B cell (primary cell): ENCODE measurements around the gene RPRD1A. TPM values are rescaled to one million over a fixed set of nuclear protein-coding genes. Genes with fewer than 3 reads are reported as not detected.

Source experiments
- ATAC-seq: fragments of 200-7000 bp; cut with Tn5 transposase; one replicate; pipeline ENCODE4 v1.10.0; 2021; ENCODE audit warnings: low read depth, mild to moderate bottlenecking, moderate number of reproducible peaks, moderate library complexity
- CTCF ChIA-PET: fragments of 350-600 bp; sonication (Branson Sonifier 250); formaldehyde crosslinking; loops from one replicate; lab custom pipeline; 2021; ENCODE audit warnings: antibody characterized with exemption, inconsistent platforms; lab: Charles Lee
- POLR2A ChIA-PET: fragments of 350-600 bp; sonication (Branson Sonifier 250); formaldehyde crosslinking; loops from one replicate; lab custom pipeline; 2021; ENCODE audit warnings: antibody characterized with exemption; lab: Charles Lee
- DNase-seq: peaks from one replicate; pipeline ENCODE4 v3.0.0; 2013
- H2AFZ ChIP-seq: 2 replicates; pipeline ENCODE4 v1.6.1; 2012; ENCODE audit warnings: mild to moderate bottlenecking, low read depth, low read length; ENCODE audit not compliant: insufficient read depth, poor library complexity, severe bottlenecking
- H3K27ac ChIP-seq, 2 donors: 1 replicate in 1 of 2; 2 replicates in 1 of 2; pipeline ENCODE4 v1.5.1; 2012 to 2013; ENCODE audit warnings: low read length in 2 of 2, mild to moderate bottlenecking in 2 of 2, moderate library complexity in 1 of 2
- H3K27me3 ChIP-seq, 4 experiments: fragments of 200-600 bp in 1 of 4; sonication (generic) in 1 of 4; replicated peaks in 1 of 4; 1 replicate in 2 of 4; 2 replicates in 2 of 4; pipeline versions ENCODE4 v1.6.1 to v1.7.0; 2013 to 2016; ENCODE audit warnings: low read length in 3 of 4, mild to moderate bottlenecking in 2 of 4, mixed read lengths in 1 of 4, moderate library complexity in 1 of 4; ENCODE audit not compliant: insufficient read depth in 4 of 4, control insufficient read depth in 3 of 4; ENCODE audit errors: control extremely low read depth in 1 of 4
- H3K36me3 ChIP-seq, 2 experiments: replicated peaks in 1 of 2; 1 replicate in 1 of 2; 2 replicates in 1 of 2; pipeline versions ENCODE4 v1.6.1 to v1.7.1; 2013; ENCODE audit warnings: low read length in 1 of 2; ENCODE audit not compliant: insufficient read depth in 2 of 2, control insufficient read depth in 1 of 2; ENCODE audit errors: control extremely low read depth in 1 of 2, extremely low read depth in 1 of 2
- H3K4me1 ChIP-seq, 2 donors: fragments of 200-600 bp in 1 of 2; sonication (generic) in 1 of 2; 1 replicate in 1 of 2; 2 replicates in 1 of 2; pipeline versions ENCODE4 v1.5.1 to v1.6.1; 2013 to 2017; ENCODE audit warnings: low read length in 2 of 2; ENCODE audit not compliant: control insufficient read depth in 2 of 2, insufficient read depth in 2 of 2
- H3K4me2 ChIP-seq: replicated peaks from 2 replicates; pipeline ENCODE3; 2012; ENCODE audit warnings: mild to moderate bottlenecking, low read depth, low read length; ENCODE audit not compliant: poor library complexity, severe bottlenecking
- H3K4me3 ChIP-seq, 5 experiments: fragments of 200-600 bp in 1 of 5; sonication (generic) in 1 of 5; 1 replicate in 3 of 5; 2 replicates in 2 of 5; pipeline versions ENCODE4 v1.5.1 to v1.7.0; 2011 to 2016; ENCODE audit warnings: low read length in 4 of 5, mild to moderate bottlenecking in 4 of 5, low read depth in 2 of 5, control low read depth in 1 of 5, moderate library complexity in 1 of 5; ENCODE audit not compliant: insufficient read depth in 1 of 5; ENCODE audit errors: control extremely low read depth in 1 of 5, extremely low read depth in 1 of 5
- H3K79me2 ChIP-seq: fragments of 200-600 bp; sonication (generic); one replicate; pipeline ENCODE4 v1.6.0; 2016; ENCODE audit warnings: low read length; ENCODE audit not compliant: control insufficient read depth, insufficient read depth
- H3K9ac ChIP-seq: fragments of 200-600 bp; sonication (generic); 2 replicates; pipeline ENCODE4 v1.6.1; 2017; ENCODE audit warnings: mild to moderate bottlenecking, low read length, moderate library complexity
- H3K9me3 ChIP-seq, 3 donors: one replicate each; pipeline versions ENCODE4 v1.6.1 to v1.7.1; 2013; ENCODE audit warnings: low read length in 2 of 3; ENCODE audit not compliant: control insufficient read depth in 2 of 3, insufficient read depth in 1 of 3; ENCODE audit errors: control extremely low read depth in 1 of 3
- H4K20me1 ChIP-seq: 2 replicates; pipeline ENCODE4 v1.6.0; 2012; ENCODE audit warnings: mild to moderate bottlenecking, low read length; ENCODE audit not compliant: insufficient read depth, control insufficient read depth, poor library complexity, severe bottlenecking
- H3K27ac Mint-ChIP-seq: one replicate; pipeline ENCODE4 v1.8.0; 2021; ENCODE audit warnings: mixed read lengths
- H3K27me3 Mint-ChIP-seq: one replicate; pipeline ENCODE4 v1.8.0; 2021; ENCODE audit warnings: mixed read lengths
- H3K4me1 Mint-ChIP-seq: one replicate; pipeline ENCODE4 v1.8.0; 2021; ENCODE audit warnings: mixed read lengths
- H3K4me3 Mint-ChIP-seq: one replicate; pipeline ENCODE4 v1.8.0; 2021; ENCODE audit warnings: mixed read lengths
- H3K9me3 Mint-ChIP-seq: one replicate; pipeline ENCODE4 v1.8.0; 2022; ENCODE audit warnings: mixed read lengths; ENCODE audit not compliant: insufficient read depth
- EZH2 ChIP-seq: IDR thresholded peaks from 2 replicates; pipeline ENCODE4 v1.6.1; 2012; ENCODE audit warnings: borderline replicate concordance, low read depth, mild to moderate bottlenecking, moderate library complexity, low read length; ENCODE audit not compliant: insufficient read depth, poor library complexity, severe bottlenecking
- WGBS: methylation state at CpG from one replicate; pipeline ENCODE4 v1.1.5; 2013; ENCODE audit warnings: missing lambda C conversion rate; ENCODE audit not compliant: insufficient coverage; 5-methylcytosine and 5-hydroxymethylcytosine counted together
- intact Hi-C: fragments of 100-400 bp; cut with micrococcal nuclease; formaldehyde crosslinking; loops from one replicate; pipeline ENCODE4 v1.10.0; 2022
- polyA plus RNA-seq: library from polyadenylated mRNA; depleted of rRNA; stranded (reverse); fragments of >200 nt; gene quantifications from 2 replicates; pipeline ENCODE4 v1.2.3, GENCODE V29; 2012
- total RNA-seq, 2 donors: library from RNA; stranded (reverse); fragments of 120-200 nt in 1 of 2; gene quantifications; 1 replicate in 1 of 2; 2 replicates in 1 of 2; pipeline versions ENCODE4 v1.2.3 to v1.2.4, GENCODE V29; 2013 to 2022
- TF ChIP-seq, protein P1 (sequence below): fragments of 200-600 bp; IDR thresholded peaks from one replicate; pipeline ENCODE4 v1.8.0; 2022; ENCODE audit warnings: antibody characterized with exemption, mild to moderate bottlenecking

RPRD1A gene
- total and polyA plus RNA-seq, 2 donors (not counting 1 experiment from before 2014, with no cell fraction given): 27.6 to 62.6 TPM

DNA sequence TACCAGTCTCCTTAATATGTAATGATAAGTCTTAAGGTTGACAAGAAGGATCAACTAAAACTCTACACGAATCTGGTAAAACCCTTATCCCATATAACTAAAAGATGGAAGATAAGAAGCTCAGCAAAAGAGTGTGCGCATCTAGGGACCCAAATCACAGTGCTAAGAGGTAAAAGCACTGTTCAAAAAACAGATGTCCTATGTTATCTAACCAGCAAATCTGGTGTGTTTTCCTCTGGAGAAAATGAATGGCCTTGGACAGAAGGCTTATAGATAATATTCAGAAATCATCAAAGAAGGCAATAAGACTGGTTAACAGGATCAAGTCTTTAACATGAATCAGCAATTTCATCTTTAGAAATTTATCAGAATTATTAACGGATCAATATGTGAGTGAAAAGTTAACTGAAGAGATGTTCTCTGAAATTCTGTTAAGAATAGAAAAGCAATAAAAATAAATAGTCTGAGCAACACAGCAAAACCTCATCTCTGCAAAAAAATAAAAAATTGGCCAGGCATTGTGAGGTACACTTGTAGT is 47.1 kb downstream of the RPRD1A start:
- H3K4me3 Mint-ChIP-seq: no peak overlapping the region
- ChIA-PET POLR2A (no interaction called here), CTCF (interaction anchor here (1.0 to 7.5 kb wide), 2 partner anchors 44 to 263 kb away, joined by 3 to 175 read pairs; no protein-coding TSS in a partner anchor)
- Histone ChIP-seq H3K9ac (no peak overlapping the region), H3K27ac (no peak overlapping the region), H3K79me2 (peaks cover 6% of the 10 kb centered on the region), H3K4me3 (no peak overlapping the region), H3K4me1 (peaks cover 11 to 17% of the 10 kb centered on the region in 2 donors), H3K9me3 (no peaks in the 10 kb centered on the region), H2AFZ (no peak overlapping the region), H3K4me2 (no peak overlapping the region), H4K20me1 (peaks cover 11% of the 10 kb centered on the region), H3K36me3 (peaks cover 3 to 6% of the 10 kb centered on the region in 2 experiments), H3K27me3 (no peaks in the 10 kb centered on the region)
- TF ChIP-seq, protein P1, sequence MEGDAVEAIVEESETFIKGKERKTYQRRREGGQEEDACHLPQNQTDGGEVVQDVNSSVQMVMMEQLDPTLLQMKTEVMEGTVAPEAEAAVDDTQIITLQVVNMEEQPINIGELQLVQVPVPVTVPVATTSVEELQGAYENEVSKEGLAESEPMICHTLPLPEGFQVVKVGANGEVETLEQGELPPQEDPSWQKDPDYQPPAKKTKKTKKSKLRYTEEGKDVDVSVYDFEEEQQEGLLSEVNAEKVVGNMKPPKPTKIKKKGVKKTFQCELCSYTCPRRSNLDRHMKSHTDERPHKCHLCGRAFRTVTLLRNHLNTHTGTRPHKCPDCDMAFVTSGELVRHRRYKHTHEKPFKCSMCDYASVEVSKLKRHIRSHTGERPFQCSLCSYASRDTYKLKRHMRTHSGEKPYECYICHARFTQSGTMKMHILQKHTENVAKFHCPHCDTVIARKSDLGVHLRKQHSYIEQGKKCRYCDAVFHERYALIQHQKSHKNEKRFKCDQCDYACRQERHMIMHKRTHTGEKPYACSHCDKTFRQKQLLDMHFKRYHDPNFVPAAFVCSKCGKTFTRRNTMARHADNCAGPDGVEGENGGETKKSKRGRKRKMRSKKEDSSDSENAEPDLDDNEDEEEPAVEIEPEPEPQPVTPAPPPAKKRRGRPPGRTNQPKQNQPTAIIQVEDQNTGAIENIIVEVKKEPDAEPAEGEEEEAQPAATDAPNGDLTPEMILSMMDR: no peak
- no peak for TF ChIP-seq EZH2
- H3K27me3 Mint-ChIP-seq: no peaks in the 10 kb centered on the region
- WGBS: no CpG with 5 or more reads among the region's 3 CpGs
- no peaks in the 10 kb centered on the region for H3K9me3 Mint-ChIP-seq
- ATAC-seq (no peak), DNase-seq (no peak)
- no peak overlapping the region for H3K27ac Mint-ChIP-seq
- intact Hi-C loops: no loop called here
- H3K4me1 Mint-ChIP-seq: peaks cover 21% of the 10 kb centered on the region

DNA sequence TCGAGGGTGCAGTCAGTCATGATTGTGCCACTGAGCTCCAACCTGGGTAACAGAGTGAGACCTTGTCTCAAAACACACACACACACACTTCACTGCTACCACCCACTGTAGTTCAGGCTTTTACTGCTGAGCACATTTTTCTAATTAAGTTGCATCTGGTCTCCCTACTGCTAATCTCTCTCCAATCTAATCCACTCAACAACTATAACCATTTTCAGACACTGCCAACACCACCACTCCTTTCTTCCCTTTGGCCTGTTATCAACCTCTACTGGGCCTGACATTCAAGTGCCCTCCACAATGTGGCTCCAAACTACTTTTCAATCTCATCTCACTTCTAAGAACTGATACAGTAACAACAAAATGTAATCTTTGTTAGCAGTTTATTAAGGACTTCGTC is 50.1 kb downstream of the RPRD1A start:
- H3K27ac ChIP-seq: no peak overlapping the region
- no peak overlapping the region for H3K9ac ChIP-seq
- no peaks in the 10 kb centered on the region for H3K36me3 ChIP-seq
- WGBS: 92% methylated on average over 1 of the region's 2 CpGs
- H2AFZ ChIP-seq: no peak overlapping the region
- intact Hi-C loops: loop anchor here (1.0 to 5.0 kb wide), 6 partner anchors 50 to 792 kb away; partner anchors contain the start of genes ELP2, RPRD1A and SLC39A6
- DNase-seq (no peak), ATAC-seq (no peak)
- peaks cover 13 to 19% of the 10 kb centered on the region in 2 donors for H3K4me1 ChIP-seq
- H3K4me3 ChIP-seq: no peak overlapping the region
- Mint-ChIP-seq H3K27me3 (no peaks in the 10 kb centered on the region), H3K4me3 (no peak overlapping the region), H3K9me3 (no peaks in the 10 kb centered on the region), H3K4me1 (peaks cover 23% of the 10 kb centered on the region), H3K27ac (no peak overlapping the region)
- no peaks in the 10 kb centered on the region for H3K9me3 ChIP-seq
- no peak overlapping the region for H3K4me2 ChIP-seq
- no peak for TF ChIP-seq EZH2
- TF ChIP-seq, protein P1: no peak
- peaks cover 11% of the 10 kb centered on the region for H4K20me1 ChIP-seq
- no peaks in the 10 kb centered on the region for H3K27me3 ChIP-seq
- peaks cover 6% of the 10 kb centered on the region for H3K79me2 ChIP-seq
- CTCF ChIA-PET: interaction anchor here (0.7 to 7.5 kb wide), 32 partner anchors 10 to 792 kb away, joined by 3 to 175 read pairs (median 5); partner anchors contain the start of genes ELP2, RMP24 and SLC39A6
- POLR2A ChIA-PET: interaction anchor here (0.8 to 1.0 kb wide), 2 partner anchors 15 to 112 kb away, joined by 3 read pairs; partner anchors contain the start of gene SLC39A6
